Measurements from ENCODE around the gene CCDC24.
A peak's percentile ranks its signal among the peaks of the same experiment; 100 is the strongest.

The CCDC24 gene

DNA sequence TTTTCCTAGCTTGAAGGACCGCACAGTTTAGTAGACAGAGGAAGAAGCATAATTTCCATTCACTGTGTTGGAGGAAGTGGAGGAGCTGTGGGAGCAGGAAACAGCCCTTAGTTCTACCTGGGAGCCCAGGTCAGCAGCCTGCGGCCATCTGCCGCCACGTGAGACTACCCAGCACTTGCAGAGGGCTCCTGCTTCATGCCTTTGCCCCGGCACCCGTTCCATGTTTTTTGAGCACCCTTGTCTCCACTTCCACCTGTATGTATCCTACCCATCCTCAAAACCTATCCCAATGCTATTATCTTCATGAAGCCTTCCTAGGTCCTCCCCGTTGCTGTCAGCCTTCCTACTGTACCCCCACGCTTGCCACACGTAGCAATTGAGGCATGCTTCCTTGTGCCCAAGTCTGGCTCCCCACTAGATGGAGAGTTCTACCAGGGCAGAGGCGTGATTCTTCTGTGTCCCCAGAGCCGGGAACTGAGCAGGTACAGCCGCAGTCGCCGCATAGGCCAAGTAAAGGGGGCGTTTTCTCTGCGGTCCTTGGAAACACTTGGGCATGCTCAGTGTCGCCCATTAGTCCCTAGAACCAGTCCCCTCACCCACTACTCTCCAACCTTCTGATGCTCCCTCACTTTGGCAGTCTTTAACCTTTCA, 38.0 kb downstream of the CCDC24 start:
- no peaks in the 10 kb centered on the region for H3K36me3 ChIP-seq (ENCODE audit: control insufficient read depth in 2 of 2, insufficient read depth in 2 of 2, low read length in 2 of 2)
- H3K9me3 ChIP-seq (ENCODE audit: control insufficient read depth in 2 of 2, low read length in 2 of 2): no peaks in the 10 kb centered on the region
- H3K4me1 ChIP-seq (ENCODE audit: control insufficient read depth, insufficient read depth, low read length): peaks cover 30% of the 10 kb centered on the region
- no peaks in the 10 kb centered on the region for H3K27me3 ChIP-seq (ENCODE audit: control insufficient read depth in 1 of 2, insufficient read depth in 2 of 2, low read length in 2 of 2)
- peak overlapping the region; percentile 67 for H3K27ac ChIP-seq (ENCODE audit: low read length)
- peak overlapping the region; percentile 74 to 76 for H3K9ac ChIP-seq (ENCODE audit: low read length in 2 of 2)
- H3K4me3 ChIP-seq (ENCODE audit: low read length in 2 of 2): peak overlapping the region; percentile 83 to 89

DNA sequence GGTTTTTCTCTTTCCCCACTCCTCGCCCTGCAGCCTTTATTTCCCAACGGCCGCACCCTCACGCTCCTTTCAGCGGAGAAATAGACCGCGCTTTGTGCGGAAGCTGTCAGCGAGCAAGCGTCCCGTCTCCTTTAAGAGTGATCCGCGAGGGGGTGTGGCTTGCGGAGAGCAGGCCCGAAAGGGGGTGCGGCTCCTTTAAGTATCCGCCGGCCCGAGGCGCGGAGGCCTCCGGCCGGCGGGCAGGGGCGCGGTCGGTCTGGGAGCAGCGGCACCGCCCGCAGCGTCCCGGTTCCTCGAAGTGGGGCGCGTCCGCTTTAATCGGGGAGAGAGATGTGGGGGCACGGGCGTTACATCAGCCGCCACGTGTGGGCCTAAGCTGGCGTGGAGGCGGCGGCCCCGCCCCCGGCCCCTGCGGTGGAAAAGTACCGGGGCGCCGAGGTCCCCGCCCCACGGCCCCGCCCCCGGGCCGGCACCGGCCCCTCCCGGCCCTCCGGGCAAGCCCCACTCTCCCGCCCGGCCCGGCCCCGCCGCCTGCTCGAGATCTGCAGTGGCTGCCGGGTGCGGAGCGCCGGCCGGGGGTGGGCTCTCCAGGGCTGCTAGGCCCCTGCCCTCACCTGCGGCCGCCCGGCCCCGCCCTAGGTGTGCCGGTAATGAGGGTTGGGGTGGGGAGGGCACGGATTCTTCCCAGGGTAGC, 38.7 kb downstream of the CCDC24 start:
- Histone ChIP-seq H3K27me3 (ENCODE audit: control insufficient read depth in 1 of 2, insufficient read depth in 2 of 2, low read length in 2 of 2) (no peaks in the 10 kb centered on the region), H3K4me1 (ENCODE audit: control insufficient read depth, insufficient read depth, low read length) (peaks cover 35% of the 10 kb centered on the region), H3K9me3 (ENCODE audit: control insufficient read depth in 2 of 2, low read length in 2 of 2) (no peaks in the 10 kb centered on the region), H3K9ac (ENCODE audit: low read length in 2 of 2) (peak overlapping the region; percentile 74 to 76), H3K36me3 (ENCODE audit: control insufficient read depth in 2 of 2, insufficient read depth in 2 of 2, low read length in 2 of 2) (no peaks in the 10 kb centered on the region), H3K27ac (ENCODE audit: low read length) (peak overlapping the region; percentile 67), H3K4me3 (ENCODE audit: low read length in 2 of 2) (peak overlapping the region; percentile 83 to 89)

DNA sequence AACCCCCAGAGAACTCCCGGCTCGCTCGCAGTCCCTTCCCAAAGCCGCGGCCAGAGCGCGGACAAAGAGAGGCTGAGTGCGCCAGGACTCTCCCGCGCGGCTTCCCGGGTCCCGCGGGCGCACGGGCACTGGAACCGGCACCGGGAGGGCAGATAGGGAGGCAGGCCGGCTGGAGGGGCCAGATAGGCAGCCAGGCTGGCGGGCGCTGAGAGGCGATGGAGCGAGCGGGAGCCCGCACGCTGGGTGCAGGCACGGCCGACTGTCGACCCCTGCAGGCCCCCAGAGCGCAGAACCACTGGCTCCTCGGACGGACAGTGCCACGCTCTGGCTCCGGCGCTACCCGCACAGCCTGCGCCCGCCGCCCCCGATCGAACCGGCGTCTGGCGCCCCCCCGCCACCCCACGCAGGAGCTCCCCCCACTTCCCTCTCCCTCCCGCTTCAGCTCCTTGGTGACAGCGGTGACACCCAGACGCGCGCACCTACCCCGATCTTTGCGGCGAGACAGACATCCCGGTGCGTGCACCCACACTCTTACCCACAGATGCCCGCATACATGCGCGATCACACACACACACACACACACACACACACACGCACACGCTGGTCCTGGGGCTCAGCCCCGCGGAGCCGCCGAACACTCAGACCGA, 39.3 kb downstream of the CCDC24 start:
- H3K4me1 ChIP-seq (ENCODE audit: control insufficient read depth, insufficient read depth, low read length): peaks cover 41% of the 10 kb centered on the region
- no peaks in the 10 kb centered on the region for H3K36me3 ChIP-seq (ENCODE audit: control insufficient read depth in 2 of 2, insufficient read depth in 2 of 2, low read length in 2 of 2)
- H3K27ac ChIP-seq (ENCODE audit: low read length): peak overlapping the region; percentile 58
- peak overlapping the region; percentile 67 to 83 for H3K4me3 ChIP-seq (ENCODE audit: low read length in 2 of 2)
- no peaks in the 10 kb centered on the region for H3K9me3 ChIP-seq (ENCODE audit: control insufficient read depth in 2 of 2, low read length in 2 of 2)
- no peaks in the 10 kb centered on the region for H3K27me3 ChIP-seq (ENCODE audit: control insufficient read depth in 1 of 2, insufficient read depth in 2 of 2, low read length in 2 of 2)
- H3K9ac ChIP-seq (ENCODE audit: low read length in 2 of 2): peak overlapping the region; percentile 51 to 64

DNA sequence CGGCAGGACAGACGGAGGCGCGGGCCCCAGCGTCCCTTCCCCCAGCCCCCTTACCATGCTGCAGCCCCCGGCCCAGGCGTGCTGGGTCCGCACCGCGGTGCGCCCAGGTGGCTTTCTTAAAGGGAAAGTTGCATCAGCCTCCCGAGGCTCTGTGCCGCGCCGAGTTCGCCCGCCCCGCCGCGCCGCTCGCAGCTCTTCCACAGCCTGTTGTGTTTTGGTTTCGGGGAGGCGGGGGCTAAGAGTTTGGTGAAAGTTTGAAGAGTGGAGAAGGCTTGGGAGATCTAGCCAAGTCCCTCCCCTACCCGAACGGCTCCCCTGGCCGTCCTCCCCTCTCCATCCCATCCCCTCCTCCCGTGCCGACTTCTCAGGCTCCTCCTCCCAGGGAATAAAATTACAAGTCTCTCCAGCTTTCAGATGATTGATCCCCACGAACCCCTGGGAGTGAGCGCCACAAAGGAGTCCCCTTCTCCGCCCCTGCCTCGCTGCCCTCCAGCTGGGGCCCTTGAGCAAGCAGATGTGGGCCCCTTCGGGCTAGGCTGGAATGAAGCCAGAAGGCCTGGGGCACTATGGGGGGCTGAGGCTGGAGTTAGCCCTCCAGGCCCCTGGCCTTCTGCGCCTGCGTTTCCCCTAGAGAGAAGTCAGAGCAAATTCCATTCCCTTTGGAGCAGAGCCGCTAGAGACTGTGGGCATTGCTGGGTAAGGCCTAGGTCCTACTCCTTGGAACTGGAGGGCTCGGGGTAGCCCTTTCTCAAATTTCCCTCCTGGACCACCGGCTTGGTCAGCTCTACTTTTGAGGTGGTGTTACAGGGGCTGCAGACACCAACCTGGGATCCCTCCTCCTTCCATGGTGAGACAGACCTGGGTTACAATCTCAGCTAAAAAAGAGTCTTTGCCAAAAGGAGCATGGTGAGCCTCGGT, 40.1 kb downstream of the CCDC24 start, which contains the start of gene SLC6A9:
SLC6A9 (minus strand) TSS at position 211 of the 918 bp plus-strand sequence. CDS start 7,185 bp downstream, outside the sequence.
- peaks cover 49% of the 10 kb centered on the region for H3K4me1 ChIP-seq (ENCODE audit: control insufficient read depth, insufficient read depth, low read length)
- H3K9me3 ChIP-seq (ENCODE audit: control insufficient read depth in 2 of 2, low read length in 2 of 2): no peaks in the 10 kb centered on the region
- H3K4me3 ChIP-seq (ENCODE audit: low read length in 2 of 2): peak within 1 kb of the TSS; percentile 67 to 83
- H3K27ac ChIP-seq (ENCODE audit: low read length): peak within 1 kb of the TSS; percentile 58
- H3K9ac ChIP-seq (ENCODE audit: low read length in 2 of 2): peak within 1 kb of the TSS; percentile 51 to 64
- no peaks in the 10 kb centered on the region for H3K36me3 ChIP-seq (ENCODE audit: control insufficient read depth in 2 of 2, insufficient read depth in 2 of 2, low read length in 2 of 2)
- H3K27me3 ChIP-seq (ENCODE audit: control insufficient read depth in 1 of 2, insufficient read depth in 2 of 2, low read length in 2 of 2): no peaks in the 10 kb centered on the region

DNA sequence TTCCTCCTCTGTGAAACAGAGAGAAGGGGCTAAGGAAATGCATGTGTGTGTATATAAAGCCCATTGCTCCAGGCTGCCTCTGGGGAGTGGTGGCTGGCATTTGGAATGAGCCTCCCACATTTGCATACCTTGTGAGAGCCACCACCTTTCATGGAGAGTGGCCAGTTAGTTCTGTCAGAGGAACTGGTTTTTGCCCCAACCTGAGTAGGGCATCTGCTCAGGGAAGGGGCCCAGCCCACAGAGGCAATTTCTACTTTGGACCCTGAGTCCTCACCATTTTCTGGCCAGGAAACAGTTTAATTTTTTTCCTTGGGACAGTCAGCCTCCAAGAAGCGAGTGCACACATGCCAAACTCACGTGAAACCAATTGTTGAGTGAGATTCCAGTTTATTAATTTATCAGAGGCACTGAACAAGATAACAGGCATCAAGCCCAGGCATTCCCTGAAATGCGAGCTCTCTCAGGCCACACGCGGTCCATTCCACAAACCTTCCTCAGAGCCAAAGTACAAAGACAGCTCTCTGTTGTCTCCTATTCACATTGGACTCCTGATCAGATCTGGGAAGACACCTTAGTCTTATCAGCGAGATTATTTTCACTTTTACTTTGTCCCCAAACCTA, 40.9 kb downstream of the CCDC24 start:
- H3K36me3 ChIP-seq (ENCODE audit: control insufficient read depth in 2 of 2, insufficient read depth in 2 of 2, low read length in 2 of 2): no peaks in the 10 kb centered on the region
- H3K9ac ChIP-seq (ENCODE audit: low read length in 2 of 2): no peak overlapping the region
- no peaks in the 10 kb centered on the region for H3K9me3 ChIP-seq (ENCODE audit: control insufficient read depth in 2 of 2, low read length in 2 of 2)
- peak overlapping the region; percentile 58 for H3K27ac ChIP-seq (ENCODE audit: low read length)
- peaks cover 56% of the 10 kb centered on the region for H3K4me1 ChIP-seq (ENCODE audit: control insufficient read depth, insufficient read depth, low read length)
- no peak overlapping the region for H3K4me3 ChIP-seq (ENCODE audit: low read length in 2 of 2)
- no peaks in the 10 kb centered on the region for H3K27me3 ChIP-seq (ENCODE audit: control insufficient read depth in 1 of 2, insufficient read depth in 2 of 2, low read length in 2 of 2)

DNA sequence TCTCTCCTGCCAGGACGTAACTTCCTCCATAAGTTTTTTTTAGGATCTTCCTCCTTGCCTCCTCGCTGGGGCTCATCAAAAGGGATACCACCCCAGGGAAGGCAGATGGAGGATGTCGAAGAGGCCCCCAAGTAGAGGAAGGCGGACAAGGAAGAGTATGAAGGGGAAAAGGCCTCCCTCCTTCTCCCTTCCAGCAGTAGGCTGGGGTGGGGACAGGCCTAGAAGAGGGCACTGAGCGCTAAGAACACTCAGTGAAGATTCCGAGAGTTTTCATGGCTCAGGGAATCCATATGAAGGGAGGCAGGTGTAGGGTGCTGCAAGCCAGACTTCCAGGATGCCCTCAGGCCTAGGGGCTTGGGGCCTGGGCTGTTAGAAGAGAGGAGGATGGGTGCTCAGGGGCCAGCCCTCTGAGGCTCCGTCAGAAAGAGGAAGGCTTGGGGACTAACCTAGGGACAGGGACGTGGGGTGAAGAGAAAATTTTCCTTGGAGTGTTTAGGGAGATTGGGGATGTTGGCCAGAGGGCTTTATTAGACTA, 41.7 kb downstream of the CCDC24 start:
- Histone ChIP-seq H3K4me1 (ENCODE audit: control insufficient read depth, insufficient read depth, low read length) (peaks cover 56% of the 10 kb centered on the region), H3K4me3 (ENCODE audit: low read length in 2 of 2) (no peak overlapping the region), H3K27ac (ENCODE audit: low read length) (peak overlapping the region; percentile 58)

DNA sequence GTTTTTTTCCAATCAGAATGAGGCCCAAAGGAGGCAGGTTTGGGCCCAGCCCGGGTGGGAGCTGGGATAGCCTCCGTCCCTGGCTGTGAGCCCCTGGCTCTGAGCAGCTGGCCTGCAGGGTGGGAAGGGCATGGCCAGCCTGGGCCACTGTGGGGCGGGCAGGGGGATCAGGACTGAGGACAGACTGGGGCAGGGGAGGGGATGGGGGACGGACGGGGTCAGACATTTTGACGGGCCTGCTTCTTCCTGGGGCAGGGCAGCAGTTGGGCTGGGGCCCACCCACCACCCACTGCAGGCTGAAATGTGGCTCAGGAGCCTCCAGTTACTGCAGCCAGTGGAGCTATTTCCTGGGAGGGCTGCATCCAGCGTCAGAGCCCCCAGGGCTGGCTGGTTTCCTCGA, 42.4 kb downstream of the CCDC24 start:
- H3K4me1 ChIP-seq (ENCODE audit: control insufficient read depth, insufficient read depth, low read length): peaks cover 56% of the 10 kb centered on the region
- H3K9ac ChIP-seq (ENCODE audit: low read length in 2 of 2): no peak overlapping the region
- H3K4me3 ChIP-seq (ENCODE audit: low read length in 2 of 2): no peak overlapping the region
- H3K27ac ChIP-seq (ENCODE audit: low read length): peak overlapping the region; percentile 55
- no peaks in the 10 kb centered on the region for H3K27me3 ChIP-seq (ENCODE audit: control insufficient read depth in 1 of 2, insufficient read depth in 2 of 2, low read length in 2 of 2)
- H3K36me3 ChIP-seq (ENCODE audit: control insufficient read depth in 2 of 2, insufficient read depth in 2 of 2, low read length in 2 of 2): no peaks in the 10 kb centered on the region
- H3K9me3 ChIP-seq (ENCODE audit: control insufficient read depth in 2 of 2, low read length in 2 of 2): no peaks in the 10 kb centered on the region

More for the DNA sequence above, 41.7 kb downstream of the CCDC24 start:
- Histone ChIP-seq H3K36me3 (ENCODE audit: control insufficient read depth in 2 of 2, insufficient read depth in 2 of 2, low read length in 2 of 2) (no peaks in the 10 kb centered on the region), H3K9me3 (ENCODE audit: control insufficient read depth in 2 of 2, low read length in 2 of 2) (no peaks in the 10 kb centered on the region), H3K9ac (ENCODE audit: low read length in 2 of 2) (peak overlapping the region in 1 of 2 donors; percentile 21), H3K27me3 (ENCODE audit: control insufficient read depth in 1 of 2, insufficient read depth in 2 of 2, low read length in 2 of 2) (no peaks in the 10 kb centered on the region)

DNA sequence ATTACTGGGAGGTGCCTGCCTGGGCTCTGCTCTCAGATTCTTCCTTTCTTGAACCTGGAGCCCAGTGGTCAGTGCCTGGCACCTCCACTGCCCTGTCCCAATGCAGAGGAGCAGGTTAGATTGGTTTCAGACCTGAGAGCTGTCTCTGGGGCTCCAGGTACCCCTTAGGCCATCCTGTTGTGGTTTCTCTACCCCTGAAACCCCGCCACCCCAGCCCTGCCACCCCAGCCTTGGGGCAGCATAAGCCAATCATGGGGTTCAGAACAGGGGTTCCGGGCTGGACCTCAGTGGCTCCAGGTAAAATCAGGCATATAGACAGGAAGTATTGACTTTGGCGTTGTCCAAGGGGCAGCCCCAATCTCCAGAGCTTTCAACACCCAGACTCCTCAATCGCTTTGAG, 43.0 kb downstream of the CCDC24 start:
- H3K27me3 ChIP-seq (ENCODE audit: control insufficient read depth in 1 of 2, insufficient read depth in 2 of 2, low read length in 2 of 2): no peaks in the 10 kb centered on the region
- no peaks in the 10 kb centered on the region for H3K36me3 ChIP-seq (ENCODE audit: control insufficient read depth in 2 of 2, insufficient read depth in 2 of 2, low read length in 2 of 2)
- H3K9ac ChIP-seq (ENCODE audit: low read length in 2 of 2): no peak overlapping the region
- no peaks in the 10 kb centered on the region for H3K9me3 ChIP-seq (ENCODE audit: control insufficient read depth in 2 of 2, low read length in 2 of 2)
- H3K27ac ChIP-seq (ENCODE audit: low read length): peak overlapping the region; percentile 55
- peaks cover 52% of the 10 kb centered on the region for H3K4me1 ChIP-seq (ENCODE audit: control insufficient read depth, insufficient read depth, low read length)
- no peak overlapping the region for H3K4me3 ChIP-seq (ENCODE audit: low read length in 2 of 2)

DNA sequence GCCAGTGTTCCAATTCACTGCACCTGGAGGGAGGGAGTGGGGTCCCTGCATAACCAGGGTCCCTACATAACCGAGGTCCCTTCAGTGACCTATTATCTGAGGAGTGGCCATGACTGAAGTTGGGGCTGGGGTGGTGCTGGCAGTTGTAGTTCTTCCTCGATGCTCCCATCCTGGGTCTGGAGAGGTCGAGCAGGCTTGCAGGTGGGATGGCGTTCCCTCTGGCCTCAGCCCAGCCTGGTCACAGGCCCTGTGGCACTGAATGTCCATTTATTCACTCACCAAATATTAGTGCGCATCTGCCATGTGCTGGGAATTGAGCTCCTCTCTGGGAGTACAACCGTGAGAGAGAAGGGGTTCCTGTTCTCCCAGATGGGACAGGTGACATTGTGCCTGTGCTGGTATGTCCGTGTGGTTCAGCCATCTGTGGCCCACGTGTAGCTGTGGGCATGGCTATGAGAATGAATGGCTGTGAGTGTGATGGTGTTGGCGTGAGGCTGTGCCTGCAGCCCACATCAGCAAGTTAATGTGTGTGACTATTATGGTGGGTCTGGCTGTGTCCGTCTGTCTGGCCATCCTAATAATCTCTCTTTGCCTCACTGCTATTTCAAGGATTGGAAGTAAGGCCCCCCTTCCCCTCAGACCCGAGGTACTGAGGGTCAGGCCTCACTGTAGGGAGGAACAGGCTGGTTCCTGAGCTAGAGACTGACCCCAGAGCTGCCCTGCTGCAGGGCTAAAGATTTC, 43.7 kb downstream of the CCDC24 start:
- Histone ChIP-seq H3K27me3 (ENCODE audit: control insufficient read depth in 1 of 2, insufficient read depth in 2 of 2, low read length in 2 of 2) (no peaks in the 10 kb centered on the region), H3K4me3 (ENCODE audit: low read length in 2 of 2) (no peak overlapping the region), H3K36me3 (ENCODE audit: control insufficient read depth in 2 of 2, insufficient read depth in 2 of 2, low read length in 2 of 2) (no peaks in the 10 kb centered on the region), H3K4me1 (ENCODE audit: control insufficient read depth, insufficient read depth, low read length) (peaks cover 49% of the 10 kb centered on the region), H3K27ac (ENCODE audit: low read length) (peak overlapping the region; percentile 55), H3K9me3 (ENCODE audit: control insufficient read depth in 2 of 2, low read length in 2 of 2) (no peaks in the 10 kb centered on the region), H3K9ac (ENCODE audit: low read length in 2 of 2) (peak overlapping the region in 1 of 2 donors; percentile 13)
